Adrenal gland (tissue), 12 donors: ENCODE data around the gene ARHGAP23. TPM values are rescaled to one million over a fixed set of nuclear protein-coding genes. Genes with fewer than 3 reads are reported as not detected.

Source experiments
- DNase-seq, 7 donors: peaks; one replicate each; pipeline ENCODE4 v3.0.0-alpha.2; 2019 to 2020
- H3K27ac ChIP-seq, 5 donors: fragments of 200-600 bp; sonication (generic) in 4 of 5; 1 replicate in 3 of 5; 2 replicates in 2 of 5; pipeline versions ENCODE4 v1.5.1 to v1.8.0; 2016 to 2020; ENCODE audit warnings: mild to moderate bottlenecking in 1 of 5
- H3K27me3 ChIP-seq: fragments of 200-600 bp; 2 replicates; pipeline ENCODE4 v1.8.0; 2021
- H3K36me3 ChIP-seq, 2 donors: fragments of 200-600 bp; replicated peaks in 1 of 2; 1 replicate in 1 of 2; 2 replicates in 1 of 2; pipeline versions ENCODE4 v1.5.1 to v1.8.0; 2018 to 2022
- H3K4me1 ChIP-seq, 2 donors: fragments of 200-600 bp; replicated peaks in 1 of 2; 1 replicate in 1 of 2; 2 replicates in 1 of 2; pipeline versions ENCODE4 v1.5.1 to v1.8.0; 2018 to 2021
- H3K4me3 ChIP-seq, 4 donors: fragments of 200-600 bp; sonication (generic) in 3 of 4; one replicate each; pipeline ENCODE4 v1.5.1; 2016 to 2018
- H3K9me3 ChIP-seq, 3 donors: fragments of 200-600 bp; sonication (generic) in 1 of 3; replicated peaks in 1 of 3; 1 replicate in 2 of 3; 2 replicates in 1 of 3; pipeline versions ENCODE4 v1.5.1 to v1.8.0; 2016 to 2021
- POLR2A ChIP-seq, 2 donors: fragments of 450-650 bp; IDR thresholded peaks; one replicate each; pipeline ENCODE4 v1.6.1; 2017; ENCODE audit warnings: antibody characterized with exemption in 2 of 2, mild to moderate bottlenecking in 2 of 2, moderate library complexity in 1 of 2
- WGBS, 4 donors: extraction: QIAGEN DNeasy Blood & Tissue Kit in 2 of 4; methylation state at CpG; one replicate each; pipeline versions ENCODE4 v1.1.5 to v1.1.7; 2013 to 2017; 5-methylcytosine and 5-hydroxymethylcytosine counted together
- intact Hi-C, 2 donors: fragments of 100-400 bp; cut with DNase I; formaldehyde crosslinking; loops; one replicate each; pipeline versions ENCODE4 v1.14.1 to v1.15.0; 2022 to 2023
- polyA plus RNA-seq, 3 donors: library from polyadenylated mRNA; stranded (reverse); fragments of 200-250 nt in 2 of 3; fragments of 350-450 nt in 1 of 3; fragmentation: Illumina TruSeq in 1 of 3; extraction: RNeasy Lipid Tissue Mini Kit (QIAGEN cat#74804) in 1 of 3; gene quantifications; one replicate each; pipeline ENCODE4 v1.2.3, GENCODE V29; 2013 to 2014
- total RNA-seq, 9 donors: library from RNA; depleted of rRNA in 4 of 9; stranded (reverse); fragments of >200 nt in 4 of 9; fragments of 120-200 nt in 1 of 9; fragmentation: NEBNext Ultra II Directional in 1 of 9; extraction: Animal tissue kit (Norgen Biotek cat#: 25700) in 1 of 9; gene quantifications; one replicate each; pipeline versions ENCODE4 v1.1.0 to v1.2.4, GENCODE V29; 2013 to 2023
- TF ChIP-seq, protein P1 (sequence below), 6 experiments: fragments of 450-650 bp in 4 of 6; fragments of 200-600 bp in 2 of 6; sonication (generic) in 1 of 6; IDR thresholded peaks; 1 replicate in 5 of 6; 2 replicates in 1 of 6; pipeline versions ENCODE4 v1.5.1 to v1.8.0; 2016 to 2021; ENCODE audit warnings: antibody characterized with exemption in 6 of 6, mild to moderate bottlenecking in 2 of 6, moderate library complexity in 1 of 6
- donor health status: healthy with polysubstance abuse.
- donor health status: Bipolar disorder and iron deficiency.
- donor health status: DM: yes; HTN: yes; CAD: no.
- donor health status: DM: no; HTN: no; CAD: no.
- donor health status: DM: no; HTN: no; CAD: no.
- donor health status: DM: yes; HTN: yes; CAD: no.

ARHGAP23 gene
- total and polyA plus RNA-seq, 12 donors = 4.4 to 71.9 (median 26.4) TPM

GRCh38 chr17:38532451-38532850, 104.2 kb downstream of the ARHGAP23 start:
- H3K27me3 ChIP-seq = peaks cover 14% of the 10 kb centered on the region

DNA sequence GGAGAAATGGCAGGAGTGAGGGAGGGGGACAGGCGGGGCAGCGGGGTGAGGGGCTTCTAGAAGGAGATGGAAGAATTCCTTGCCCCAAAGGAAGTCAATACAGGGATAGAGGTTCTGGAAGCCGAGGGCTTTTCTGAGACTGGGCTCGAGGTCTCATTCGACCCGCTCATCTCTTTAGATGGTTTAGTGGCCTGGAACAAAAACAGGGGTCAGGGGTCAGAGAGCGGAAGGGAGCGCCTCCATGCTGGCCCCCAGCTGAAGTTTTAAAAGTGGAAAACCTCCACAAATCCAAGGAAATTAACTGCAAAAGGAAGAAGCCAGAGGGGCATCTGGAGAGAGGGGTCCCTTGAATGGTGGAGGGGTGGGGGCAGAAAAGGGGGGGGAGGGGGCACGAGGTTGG, 105.0 kb downstream of the ARHGAP23 start:
- WGBS, 4 donors = 68 to 73% (median 70%) methylated on average over 9 of the region's 9 CpGs
- DNase-seq = no peak
- Histone ChIP-seq H3K27ac (no peak overlapping the region), H3K4me1 (no peaks in the 10 kb centered on the region), H3K27me3 (peaks cover 14% of the 10 kb centered on the region), H3K9me3 (no peaks in the 10 kb centered on the region), H3K36me3 (no peaks in the 10 kb centered on the region), H3K4me3 (no peak overlapping the region)
- TF ChIP-seq, protein P1, sequence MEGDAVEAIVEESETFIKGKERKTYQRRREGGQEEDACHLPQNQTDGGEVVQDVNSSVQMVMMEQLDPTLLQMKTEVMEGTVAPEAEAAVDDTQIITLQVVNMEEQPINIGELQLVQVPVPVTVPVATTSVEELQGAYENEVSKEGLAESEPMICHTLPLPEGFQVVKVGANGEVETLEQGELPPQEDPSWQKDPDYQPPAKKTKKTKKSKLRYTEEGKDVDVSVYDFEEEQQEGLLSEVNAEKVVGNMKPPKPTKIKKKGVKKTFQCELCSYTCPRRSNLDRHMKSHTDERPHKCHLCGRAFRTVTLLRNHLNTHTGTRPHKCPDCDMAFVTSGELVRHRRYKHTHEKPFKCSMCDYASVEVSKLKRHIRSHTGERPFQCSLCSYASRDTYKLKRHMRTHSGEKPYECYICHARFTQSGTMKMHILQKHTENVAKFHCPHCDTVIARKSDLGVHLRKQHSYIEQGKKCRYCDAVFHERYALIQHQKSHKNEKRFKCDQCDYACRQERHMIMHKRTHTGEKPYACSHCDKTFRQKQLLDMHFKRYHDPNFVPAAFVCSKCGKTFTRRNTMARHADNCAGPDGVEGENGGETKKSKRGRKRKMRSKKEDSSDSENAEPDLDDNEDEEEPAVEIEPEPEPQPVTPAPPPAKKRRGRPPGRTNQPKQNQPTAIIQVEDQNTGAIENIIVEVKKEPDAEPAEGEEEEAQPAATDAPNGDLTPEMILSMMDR (IDR thresholded peaks at IDR 0.05) = no peak
- no peak for TF ChIP-seq POLR2A (IDR thresholded peaks at IDR 0.05)
- intact Hi-C loops = no loop called here

More at GRCh38 chr17:38532451-38532850, 104.2 kb downstream of the ARHGAP23 start:
- DNase-seq = no peak
- WGBS, 4 donors = 70 to 84% (median 78%) methylated on average over 16 of the region's 16 CpGs
- TF ChIP-seq, protein P1 (IDR thresholded peaks at IDR 0.05) = no peak
- TF ChIP-seq POLR2A (IDR thresholded peaks at IDR 0.05) = no peak
- Histone ChIP-seq H3K36me3 (no peaks in the 10 kb centered on the region), H3K27ac (no peak overlapping the region), H3K4me3 (no peak overlapping the region), H3K4me1 (no peaks in the 10 kb centered on the region), H3K9me3 (no peaks in the 10 kb centered on the region)
- intact Hi-C loops = no loop called here

DNA sequence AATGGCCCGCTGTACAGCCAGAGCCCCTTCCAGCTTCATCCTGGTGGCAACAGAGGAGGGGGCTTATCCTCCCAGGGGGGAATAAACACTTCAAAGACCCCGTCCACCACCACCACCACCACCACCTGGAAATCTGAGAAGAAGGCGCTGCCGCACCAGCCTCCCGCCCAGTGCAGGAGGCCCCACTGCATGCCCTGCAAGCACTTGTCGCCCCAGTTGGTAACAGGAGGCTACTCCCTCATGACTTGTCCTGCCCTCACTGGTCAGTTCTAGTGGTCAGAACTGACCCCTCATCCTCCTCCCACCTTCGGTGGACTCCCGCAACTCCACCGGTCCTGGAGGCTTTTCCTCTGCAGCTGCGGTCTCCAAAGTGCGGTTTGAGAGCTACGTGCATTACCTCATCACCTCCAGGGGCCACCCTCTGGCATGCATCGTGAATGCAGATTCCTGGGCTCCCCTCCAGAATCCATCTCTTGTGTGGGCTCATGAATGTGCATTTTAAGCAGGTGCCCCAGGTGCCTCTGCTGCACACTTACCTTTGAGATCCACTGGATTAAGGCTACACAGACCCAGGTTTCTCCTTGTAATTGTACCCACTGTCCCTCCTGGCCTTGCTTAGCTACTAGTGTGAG, 105.7 kb downstream of the ARHGAP23 start:
- no peaks in the 10 kb centered on the region for H3K36me3 ChIP-seq
- DNase-seq = no peak
- H3K9me3 ChIP-seq = no peaks in the 10 kb centered on the region
- intact Hi-C loops = no loop called here
- WGBS, 4 donors = 77 to 82% (median 78%) methylated on average over 3 to 13 of the region's 13 CpGs
- H3K4me3 ChIP-seq = no peak overlapping the region
- H3K27me3 ChIP-seq = peaks cover 14% of the 10 kb centered on the region
- H3K27ac ChIP-seq = no peak overlapping the region
- TF ChIP-seq POLR2A (IDR thresholded peaks at IDR 0.05) = no peak
- TF ChIP-seq, protein P1 (IDR thresholded peaks at IDR 0.05) = no peak
- H3K4me1 ChIP-seq = no peaks in the 10 kb centered on the region

DNA sequence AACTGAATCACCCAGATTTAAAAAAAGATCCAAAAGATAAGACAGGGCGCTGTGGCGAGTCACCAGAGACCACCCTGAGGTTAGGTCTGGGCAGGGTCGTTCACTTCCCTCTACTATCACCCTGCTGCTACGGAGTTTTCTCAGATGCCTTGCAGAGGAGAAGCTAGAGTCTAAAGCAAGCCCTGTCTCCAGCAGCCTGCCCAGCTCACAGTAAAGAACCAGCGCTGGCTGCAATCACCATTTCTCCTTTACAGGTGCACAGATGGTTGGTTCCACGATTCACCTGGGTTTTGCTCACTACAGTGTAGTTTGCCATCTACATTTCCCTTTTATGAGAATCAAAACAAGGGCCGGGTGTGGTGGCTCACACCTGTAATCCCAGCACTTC, 106.2 kb downstream of the ARHGAP23 start:
- H3K4me1 ChIP-seq = no peaks in the 10 kb centered on the region
- peaks cover 14% of the 10 kb centered on the region for H3K27me3 ChIP-seq
- no peaks in the 10 kb centered on the region for H3K9me3 ChIP-seq
- intact Hi-C loops = no loop called here
- WGBS, 4 donors = 53 to 76% (median 67%) methylated on average over 7 of the region's 7 CpGs
- no peaks in the 10 kb centered on the region for H3K36me3 ChIP-seq
- H3K27ac ChIP-seq = no peak overlapping the region
- no peak overlapping the region for H3K4me3 ChIP-seq
- no peak for DNase-seq
- no peak for TF ChIP-seq POLR2A (IDR thresholded peaks at IDR 0.05)
- TF ChIP-seq, protein P1 (IDR thresholded peaks at IDR 0.05) = no peak
